HK-2 (cell line): ENCODE data around the gene DPH3.

Source experiments
- DNase-seq: peaks from one replicate; pipeline ENCODE4 v3.0.0-alpha.2; 2018; ENCODE audit not compliant: unreplicated experiment

DPH3 gene

DNA sequence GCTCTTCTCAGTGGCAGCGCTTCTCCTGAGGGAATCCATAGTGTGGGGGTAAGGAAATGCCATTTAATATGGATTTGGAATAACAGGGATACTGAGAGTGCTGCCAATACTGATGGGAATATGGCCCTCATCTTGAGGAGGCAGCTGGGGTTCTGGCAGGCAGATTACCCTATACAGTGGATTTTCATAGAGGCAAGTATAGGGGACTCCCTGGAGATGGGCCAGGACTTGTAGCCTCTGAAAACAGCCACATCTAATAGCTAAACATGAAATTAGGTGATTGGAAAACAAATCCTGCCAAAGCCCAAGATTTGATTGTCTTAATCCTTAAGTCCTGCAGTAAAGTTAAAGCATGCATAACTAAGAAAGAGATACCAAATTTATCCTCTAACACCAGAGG is 30.9 kb downstream of the DPH3 start:
- no peak for DNase-seq

DNA sequence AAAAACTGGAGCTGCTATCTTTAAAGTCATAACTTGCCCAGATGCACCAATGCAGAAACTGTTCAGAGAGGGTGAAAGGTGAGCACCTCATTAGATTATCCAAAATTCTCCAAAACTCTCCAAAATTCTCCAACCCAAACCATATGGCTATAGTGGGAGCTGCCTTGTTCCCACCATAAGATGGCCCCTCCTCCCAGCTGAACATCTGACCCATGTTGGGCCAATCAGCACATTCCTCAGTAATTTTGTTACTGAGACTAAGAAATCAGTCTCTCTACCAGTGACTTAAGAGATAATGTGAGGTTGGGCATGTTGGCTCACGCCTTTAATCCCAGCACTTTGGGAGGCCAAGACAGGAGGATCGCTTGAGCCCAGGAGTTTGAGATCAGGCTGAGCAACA is 32.8 kb downstream of the DPH3 start:
- no peak for DNase-seq

GRCh38 chr3:16229681-16230080 is 35.1 kb downstream of the DPH3 start:
- DNase-seq = no peak

DNA sequence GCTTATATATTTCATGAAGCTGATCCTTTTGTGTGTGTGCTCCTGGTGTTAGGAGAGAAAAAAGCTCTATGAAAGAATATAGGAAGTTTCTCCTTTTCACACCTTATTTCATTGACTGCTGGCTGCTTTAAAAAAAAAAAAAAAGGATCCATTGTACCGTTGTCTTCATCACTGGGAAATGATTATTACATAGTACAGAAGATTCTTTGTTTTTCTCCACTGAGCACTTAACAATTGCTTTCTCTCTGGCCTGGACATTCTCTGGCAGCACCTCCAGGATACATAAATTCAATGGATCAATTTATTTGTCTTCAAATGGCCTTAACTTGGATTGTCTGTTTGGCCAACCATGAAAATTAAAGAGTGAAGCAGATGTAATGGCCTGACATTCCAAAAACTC is 37.2 kb downstream of the DPH3 start:
- DNase-seq = no peak

DNA sequence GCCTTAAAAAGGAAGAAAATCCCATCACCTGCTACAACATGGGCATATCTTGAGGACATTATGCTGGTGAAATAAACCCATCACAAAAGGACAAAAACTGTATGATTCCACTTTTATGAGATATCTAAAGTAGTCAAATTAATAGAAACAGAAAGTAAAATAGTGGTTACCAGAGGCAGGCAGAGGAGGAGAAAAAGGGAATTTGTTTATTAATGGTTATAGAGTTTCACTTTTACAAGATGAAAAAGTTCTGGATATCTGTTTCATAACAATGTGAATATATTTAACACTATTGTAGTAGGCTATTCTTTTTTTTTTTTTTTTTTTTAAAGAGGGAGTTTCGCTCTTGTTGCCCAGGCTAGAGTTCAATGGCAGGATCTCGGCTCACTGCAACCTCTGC is 40.4 kb downstream of the DPH3 start:
- DNase-seq = no peak

GRCh38 chr3:16222547-16222946 is 42.2 kb downstream of the DPH3 start:
- DNase-seq = no peak

DNA sequence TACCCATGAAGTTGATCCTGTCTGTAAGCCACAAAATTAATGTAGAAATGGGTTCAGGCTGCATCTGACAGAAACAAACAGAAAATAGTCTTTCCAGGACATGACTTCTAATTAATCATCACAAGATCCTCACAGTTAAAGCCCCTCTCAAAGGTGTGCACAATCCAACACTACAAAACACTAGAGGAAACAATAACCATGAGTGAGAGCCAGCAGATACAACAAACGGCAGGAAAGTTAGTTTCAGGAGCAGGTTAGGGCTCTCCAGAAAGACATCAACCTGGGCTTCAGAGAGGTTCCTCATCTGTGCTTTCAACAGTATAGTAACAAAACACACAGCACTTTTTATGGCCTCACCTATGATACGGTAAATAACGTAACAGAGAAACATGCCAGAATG is 42.8 kb downstream of the DPH3 start:
- no peak for DNase-seq

- DNase-seq = no peak
These were observed 45.0 kb downstream of the DPH3 start for GRCh38 chr3:16219777-16220176.

DNA sequence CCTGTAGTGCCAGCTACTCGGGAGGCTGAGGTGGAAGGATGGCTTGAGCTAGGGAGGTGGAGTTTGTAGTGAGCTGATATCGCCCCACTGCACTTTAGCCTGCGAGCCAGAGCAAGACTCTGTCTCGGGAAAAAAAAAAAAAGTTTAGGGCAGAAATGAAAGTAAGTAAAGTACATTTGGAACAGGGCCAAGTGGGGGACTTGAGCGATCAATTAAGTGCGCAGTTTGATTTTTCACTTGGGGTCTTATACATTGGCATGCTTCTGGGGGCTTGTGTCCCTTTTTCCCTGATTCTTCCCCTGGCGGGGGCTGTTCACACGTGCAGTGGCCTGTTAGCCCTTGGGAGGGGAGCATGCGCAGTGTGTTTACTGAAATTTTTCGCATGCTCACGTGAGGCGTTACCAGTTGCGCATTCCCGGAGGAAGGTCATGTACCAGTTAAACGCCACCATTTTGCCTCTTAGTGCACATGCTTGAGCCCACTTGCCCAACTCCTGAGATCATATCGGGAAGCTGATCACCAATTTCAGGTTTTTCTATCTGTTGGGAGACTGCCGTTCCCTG is 48.3 kb downstream of the DPH3 start:
- DNase-seq = no peak

GRCh38 chr3:16214366-16214765 is 50.4 kb downstream of the DPH3 start:
- DNase-seq = no peak

DNA sequence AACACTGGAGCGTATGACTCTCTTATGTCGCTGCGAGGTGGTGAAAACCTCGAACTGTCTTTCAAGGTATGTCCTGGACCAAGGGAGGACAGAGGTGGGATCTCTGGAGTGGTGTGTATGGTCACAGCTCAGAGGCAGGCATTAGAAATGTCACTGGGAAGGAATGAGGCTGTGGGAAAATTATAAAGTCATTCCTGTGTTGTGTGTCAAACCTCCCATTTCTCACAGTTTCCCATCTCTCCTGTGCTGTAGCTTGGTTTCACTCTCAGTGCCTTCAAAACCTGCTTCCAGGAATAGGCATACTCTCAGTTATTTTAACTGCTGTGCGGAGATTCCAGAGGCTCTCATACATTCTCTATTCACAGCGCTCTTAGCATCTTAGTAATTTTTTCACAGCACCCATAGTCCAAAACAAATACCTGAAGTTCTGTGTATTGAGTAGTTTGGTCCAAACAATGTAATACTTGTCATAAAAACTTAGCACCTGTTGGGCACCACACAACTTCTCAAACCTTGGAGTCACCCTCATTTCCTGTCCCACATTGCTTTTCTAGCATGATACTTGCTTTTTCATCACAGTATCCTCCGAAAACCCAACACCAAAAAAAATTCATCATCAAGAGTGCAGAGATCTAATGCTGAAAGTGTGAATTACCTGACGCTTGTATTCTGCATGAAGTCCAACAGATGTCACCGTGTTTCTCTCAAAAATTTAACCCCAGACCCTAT is 53.4 kb downstream of the DPH3 start:
- no peak for DNase-seq
